Fibroblast of skin of back (primary cell): ENCODE measurements around the gene PGBD5.
A peak's percentile ranks its signal among the peaks of the same experiment; 100 is the strongest.

Source experiments
- DNase-seq: peaks from one replicate; pipeline ENCODE4 v3.0.0-alpha.2; 2013

Gene PGBD5

GRCh38 chr1:230396966-230397365 is 29.2 kb downstream of the PGBD5 start:
- DNase-seq, result no peak

- no peak for DNase-seq
Measured at GRCh38 chr1:230395932-230396331, 30.2 kb downstream of the PGBD5 start.

GRCh38 chr1:230394741-230395140 is 31.4 kb downstream of the PGBD5 start:
- DNase-seq, result no peak

GRCh38 chr1:230394134-230394533 is 32.0 kb downstream of the PGBD5 start:
- no peak for DNase-seq

- no peak for DNase-seq
Measured at GRCh38 chr1:230393722-230394121, 32.4 kb downstream of the PGBD5 start.

GRCh38 chr1:230392920-230393521 is 33.1 kb downstream of the PGBD5 start:
- no peak for DNase-seq

- no peak for DNase-seq
Measured at GRCh38 chr1:230392536-230392909, 33.6 kb downstream of the PGBD5 start.

- no peak for DNase-seq
Measured at GRCh38 chr1:230391776-230392535, 34.2 kb downstream of the PGBD5 start.

GRCh38 chr1:230390371-230390770 is 35.8 kb downstream of the PGBD5 start:
- no peak for DNase-seq

GRCh38 chr1:230387876-230388275 is 38.3 kb downstream of the PGBD5 start:
- no peak for DNase-seq

- DNase-seq, result no peak
Measured at GRCh38 chr1:230387296-230387695, 38.8 kb downstream of the PGBD5 start.

- no peak for DNase-seq
Measured at GRCh38 chr1:230386637-230387262, 39.4 kb downstream of the PGBD5 start.

GRCh38 chr1:230385930-230386329 is 40.2 kb downstream of the PGBD5 start:
- DNase-seq, result no peak

GRCh38 chr1:230385158-230385450 is 41.0 kb downstream of the PGBD5 start:
- DNase-seq, result no peak

- DNase-seq, result no peak
Measured at GRCh38 chr1:230384380-230385157, 41.6 kb downstream of the PGBD5 start.

- no peak for DNase-seq
Measured at GRCh38 chr1:230383425-230383824, 42.7 kb downstream of the PGBD5 start.

GRCh38 chr1:230382001-230382491 is 44.1 kb downstream of the PGBD5 start:
- peak; percentile 30 for DNase-seq

GRCh38 chr1:230381585-230381984 is 44.5 kb downstream of the PGBD5 start:
- no peak for DNase-seq

- no peak for DNase-seq
Measured at GRCh38 chr1:230381049-230381467, 45.1 kb downstream of the PGBD5 start.

- DNase-seq, result no peak
Measured at GRCh38 chr1:230379928-230380327, 46.2 kb downstream of the PGBD5 start.

- DNase-seq, result no peak
Measured at GRCh38 chr1:230379462-230379861, 46.7 kb downstream of the PGBD5 start.

GRCh38 chr1:230377851-230378250 is 48.3 kb downstream of the PGBD5 start:
- DNase-seq, result no peak

GRCh38 chr1:230377324-230377723 is 48.8 kb downstream of the PGBD5 start:
- DNase-seq, result no peak
